HUES64 (cell line): ENCODE data around the gene GRK1.
A peak's percentile ranks its signal among the peaks of the same experiment; 100 is the strongest.
"Not testable (repeated sequence)": the region's sequence is repeated elsewhere in the genome, so short reads cannot be mapped to it uniquely, and the experiment has no call there.

Source experiments
- H3K27ac ChIP-seq: 2 replicates; pipeline ENCODE4 v1.7.0; 2013; ENCODE audit warnings: low read depth, low read length, inconsistent platforms
- H3K27me3 ChIP-seq: 2 replicates; pipeline ENCODE4 v1.6.1; 2013; ENCODE audit warnings: mild to moderate bottlenecking, low read length; ENCODE audit not compliant: insufficient read depth
- H3K36me3 ChIP-seq: 2 replicates; pipeline ENCODE4 v1.6.1; 2013; ENCODE audit warnings: mild to moderate bottlenecking, low read length; ENCODE audit not compliant: insufficient read depth
- H3K4me1 ChIP-seq: 2 replicates; pipeline ENCODE4 v1.6.1; 2013; ENCODE audit warnings: mild to moderate bottlenecking, low read length, moderate library complexity; ENCODE audit not compliant: insufficient read depth
- H3K4me3 ChIP-seq: 2 replicates; pipeline ENCODE4 v1.5.1; 2013; ENCODE audit warnings: mild to moderate bottlenecking, low read length, moderate library complexity
- H3K9ac ChIP-seq: 2 replicates; pipeline ENCODE4 v1.6.1; 2013; ENCODE audit warnings: mild to moderate bottlenecking, low read depth, low read length
- H3K9me3 ChIP-seq: 2 replicates; pipeline ENCODE4 v1.6.1; 2013; ENCODE audit warnings: low read depth, low read length; ENCODE audit not compliant: insufficient read depth
- WGBS: fragments of 150-250, 120-280 bp; methylation state at CpG from one replicate; pipeline ENCODE4 v1.1.7; 2013; ENCODE audit warnings: missing lambda C conversion rate; 5-methylcytosine and 5-hydroxymethylcytosine counted together

Gene GRK1

DNA sequence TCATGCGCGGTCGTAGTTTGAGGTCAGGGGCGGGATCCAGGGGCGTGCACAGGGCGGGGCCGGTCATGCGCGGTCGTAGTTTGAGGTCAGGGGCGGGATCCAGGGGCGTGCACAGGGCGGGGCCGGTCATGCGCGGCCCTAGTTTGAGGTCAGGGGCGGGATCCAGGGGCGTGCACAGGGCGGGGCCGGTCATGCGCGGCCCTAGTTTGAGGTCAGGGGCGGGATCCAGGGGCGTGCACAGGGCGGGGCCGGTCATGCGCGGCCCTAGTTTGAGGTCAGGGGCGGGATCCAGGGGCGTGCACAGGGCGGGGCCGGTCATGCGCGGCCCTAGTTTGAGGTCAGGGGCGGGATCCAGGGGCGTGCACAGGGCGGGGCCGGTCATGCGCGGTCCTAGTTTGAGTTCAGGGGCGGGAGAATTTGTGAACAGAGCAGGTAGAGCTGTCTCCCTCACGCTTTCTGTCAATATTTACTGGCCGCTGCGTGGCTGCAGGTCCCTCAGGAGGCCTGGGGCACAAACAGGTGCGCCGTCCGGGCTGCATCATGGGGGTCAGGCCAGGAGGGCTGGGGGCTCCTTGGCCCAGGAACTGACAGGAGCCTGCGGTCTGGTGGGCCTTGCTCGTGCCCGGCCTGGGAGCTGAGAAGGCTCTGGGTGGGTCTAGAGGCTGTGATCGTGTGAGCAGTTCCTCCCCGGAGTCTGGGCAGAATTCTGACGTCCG, 59.2 kb downstream of the GRK1 start:
- H3K4me1 ChIP-seq, H3K9me3 ChIP-seq, H3K36me3 ChIP-seq, H3K9ac ChIP-seq, H3K27me3 ChIP-seq: not testable (repeated sequence)
- H3K4me3 ChIP-seq: peak overlapping the region; percentile 47
- H3K27ac ChIP-seq: peak overlapping the region; percentile 37; the same call in 1 of the 2 replicates
- WGBS: 44% methylated on average over 21 of the region's 54 CpGs

DNA sequence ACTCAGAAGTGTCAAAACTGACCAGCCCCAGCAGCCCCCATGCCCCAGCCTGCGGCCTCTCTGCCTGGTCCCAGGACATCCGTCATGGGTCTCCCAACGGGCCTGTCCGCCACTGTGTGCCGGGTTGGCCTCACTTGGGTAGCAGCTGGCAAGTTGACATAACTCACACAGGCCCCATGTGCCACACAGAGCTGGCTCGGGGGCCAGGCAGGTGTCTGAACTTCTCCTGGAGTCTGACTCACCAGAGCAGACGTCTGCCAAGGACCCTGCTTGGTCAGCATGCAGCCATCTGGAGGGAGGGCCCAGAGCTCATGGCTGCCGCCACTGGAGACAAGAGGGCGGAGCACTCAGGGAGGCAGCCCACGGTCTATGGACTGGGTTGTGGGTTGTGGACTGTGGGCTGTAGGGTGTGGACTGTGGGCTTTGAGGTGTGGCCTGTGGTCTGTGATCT, 60.0 kb downstream of the GRK1 start:
- no peak overlapping the region for H3K27ac ChIP-seq
- H3K9me3 ChIP-seq: no peaks in the 10 kb centered on the region
- H3K36me3 ChIP-seq: no peaks in the 10 kb centered on the region
- WGBS: 88% methylated on average over 10 of the region's 10 CpGs
- no peak overlapping the region for H3K9ac ChIP-seq
- no peaks in the 10 kb centered on the region for H3K4me1 ChIP-seq
- H3K27me3 ChIP-seq: no peaks in the 10 kb centered on the region
- peak overlapping the region; percentile 47; the same call in 1 of the 2 replicates for H3K4me3 ChIP-seq

- H3K27ac ChIP-seq: no peak overlapping the region
- H3K4me1 ChIP-seq: no peaks in the 10 kb centered on the region
- H3K4me3 ChIP-seq: no peak overlapping the region
- no peak overlapping the region for H3K9ac ChIP-seq
- 94% methylated on average over 16 of the region's 16 CpGs for WGBS
- H3K9me3 ChIP-seq: peaks cover 4% of the 10 kb centered on the region; the same call in 1 of the 2 replicates
- no peaks in the 10 kb centered on the region for H3K36me3 ChIP-seq
- no peaks in the 10 kb centered on the region for H3K27me3 ChIP-seq
These were observed 61.6 kb downstream of the GRK1 start for GRCh38 chr13:113728571-113729054.

GRCh38 chr13:113729187-113730019, 62.4 kb downstream of the GRK1 start:
- WGBS: 90% methylated on average over 34 of the region's 34 CpGs
- Histone ChIP-seq H3K9me3 (peaks cover 4% of the 10 kb centered on the region; the same call in 1 of the 2 replicates), H3K27me3 (no peaks in the 10 kb centered on the region), H3K9ac (no peak overlapping the region), H3K4me1 (no peaks in the 10 kb centered on the region), H3K4me3 (no peak overlapping the region), H3K36me3 (no peaks in the 10 kb centered on the region), H3K27ac (no peak overlapping the region)

GRCh38 chr13:113730258-113730691, 63.3 kb downstream of the GRK1 start:
- Histone ChIP-seq H3K9me3 (peaks cover 4% of the 10 kb centered on the region; the same call in 1 of the 2 replicates), H3K27ac (no peak overlapping the region), H3K4me1 (no peaks in the 10 kb centered on the region), H3K36me3 (no peaks in the 10 kb centered on the region), H3K27me3 (no peaks in the 10 kb centered on the region), H3K9ac (no peak overlapping the region), H3K4me3 (no peak overlapping the region)
- 88% methylated on average over 21 of the region's 21 CpGs for WGBS

DNA sequence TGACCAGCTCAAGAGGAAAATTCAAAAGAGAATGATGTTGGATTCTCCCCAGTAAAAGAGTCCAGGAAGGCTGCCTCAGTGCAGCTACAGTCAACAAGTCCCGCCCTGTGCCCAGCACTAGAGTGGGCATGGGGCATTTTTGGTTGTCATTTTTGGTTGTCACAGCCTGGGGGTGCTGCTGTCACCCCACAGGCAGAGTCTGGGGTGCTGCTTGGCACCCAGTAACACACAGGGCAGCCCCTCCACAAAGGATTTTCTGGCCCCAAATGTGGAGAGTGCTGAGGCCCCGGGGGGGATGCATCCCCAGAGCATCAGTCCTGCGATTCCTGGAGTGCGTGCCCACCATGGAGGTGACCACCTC, 63.8 kb downstream of the GRK1 start:
- H3K36me3 ChIP-seq: no peaks in the 10 kb centered on the region
- peaks cover 4% of the 10 kb centered on the region; the same call in 1 of the 2 replicates for H3K9me3 ChIP-seq
- no peaks in the 10 kb centered on the region for H3K4me1 ChIP-seq
- H3K4me3 ChIP-seq: no peak overlapping the region
- no peak overlapping the region for H3K27ac ChIP-seq
- 94% methylated on average over 4 of the region's 4 CpGs for WGBS
- no peaks in the 10 kb centered on the region for H3K27me3 ChIP-seq
- no peak overlapping the region for H3K9ac ChIP-seq

DNA sequence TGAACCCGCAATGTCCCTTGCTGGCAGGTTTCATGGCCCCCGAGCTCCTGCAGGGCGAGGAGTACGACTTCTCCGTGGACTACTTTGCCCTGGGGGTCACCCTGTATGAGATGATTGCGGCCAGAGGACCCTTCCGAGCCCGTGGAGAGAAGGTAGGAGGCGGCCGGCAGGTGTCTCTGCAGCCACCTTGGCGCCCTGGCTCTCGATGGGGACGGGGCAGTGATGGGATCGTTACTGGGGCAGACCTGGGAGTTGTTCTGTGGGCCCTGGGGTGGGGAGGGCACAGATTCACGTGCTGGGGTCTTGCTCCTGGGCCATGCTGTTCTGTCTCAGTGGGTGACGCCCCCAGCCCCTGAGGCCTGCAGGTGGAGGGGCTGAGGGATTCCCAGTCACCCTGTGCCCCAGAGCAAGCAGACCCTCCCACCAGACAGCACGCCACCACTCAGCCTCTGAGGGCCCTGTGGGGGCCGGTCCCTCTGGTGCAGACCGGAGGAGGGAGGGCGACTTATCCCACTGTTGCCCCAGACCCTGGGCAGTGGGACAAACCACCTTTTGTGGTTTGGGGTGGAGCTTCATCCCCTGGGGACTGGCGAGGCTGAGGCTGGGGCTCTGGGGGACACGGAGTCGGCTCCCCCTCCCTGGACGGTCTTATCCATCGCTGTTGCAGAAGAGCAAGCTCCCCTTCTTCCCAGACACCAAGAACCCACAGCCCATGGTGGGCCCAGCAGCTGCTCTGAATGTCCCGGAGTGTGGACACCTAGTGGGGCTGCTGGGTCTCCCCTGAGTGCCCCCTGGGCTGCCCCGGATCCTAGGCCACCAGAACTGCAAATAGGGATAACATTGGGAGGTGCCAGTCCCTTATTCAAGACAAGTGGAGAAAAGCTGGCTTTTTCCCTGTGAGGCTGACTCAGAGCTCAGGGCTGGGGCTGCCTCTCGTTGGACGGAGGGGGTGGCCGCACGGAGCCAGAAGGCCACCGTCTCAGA, 64.5 kb downstream of the GRK1 start:
- H3K27ac ChIP-seq: no peak overlapping the region
- no peaks in the 10 kb centered on the region for H3K4me1 ChIP-seq
- no peaks in the 10 kb centered on the region for H3K27me3 ChIP-seq
- H3K9ac ChIP-seq: no peak overlapping the region
- WGBS: 89% methylated on average over 32 of the region's 32 CpGs
- no peak overlapping the region for H3K4me3 ChIP-seq
- H3K9me3 ChIP-seq: peaks cover 4% of the 10 kb centered on the region; the same call in 1 of the 2 replicates
- H3K36me3 ChIP-seq: no peaks in the 10 kb centered on the region

DNA sequence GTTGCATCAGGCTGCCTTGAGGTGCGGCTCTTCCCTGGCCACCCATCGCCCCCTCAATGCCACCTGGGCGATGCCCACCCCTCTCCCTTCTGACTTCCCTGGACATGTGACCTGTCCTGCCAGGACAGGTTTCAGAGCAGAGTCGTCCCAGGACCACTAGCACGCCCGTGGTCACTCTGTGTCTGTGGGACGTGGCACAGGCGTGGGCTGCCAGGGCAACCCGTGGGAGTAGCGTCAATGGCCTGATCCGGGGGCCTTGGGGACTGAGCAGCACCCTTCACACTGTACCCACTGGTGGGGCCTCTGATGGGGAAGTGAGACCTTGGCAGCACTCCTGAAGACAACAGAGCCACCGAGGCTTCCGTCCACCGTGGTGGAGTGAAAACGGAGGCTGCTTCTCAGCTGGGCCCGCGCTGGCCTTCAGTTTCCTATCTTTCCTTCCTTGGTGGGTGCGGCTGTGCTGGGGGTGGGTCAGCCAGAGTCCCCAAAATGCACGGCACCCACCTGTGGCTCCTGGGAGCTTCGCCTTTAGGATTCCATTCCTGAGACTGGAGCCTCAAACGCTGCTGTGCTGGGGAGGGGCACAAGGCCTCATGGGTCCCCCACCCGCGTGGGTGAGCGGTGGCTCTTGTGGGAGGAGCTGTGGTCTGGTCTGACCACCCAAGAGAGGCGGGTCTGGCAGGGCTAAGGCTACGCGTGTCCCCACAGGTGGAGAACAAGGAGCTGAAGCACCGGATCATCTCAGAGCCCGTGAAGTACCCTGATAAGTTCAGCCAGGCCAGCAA, 65.3 kb downstream of the GRK1 start:
- no peaks in the 10 kb centered on the region for H3K27me3 ChIP-seq

GRCh38 chr13:113732961-113733950, 66.2 kb downstream of the GRK1 start:
- H3K9ac ChIP-seq: no peak overlapping the region
- peaks cover 4% of the 10 kb centered on the region; the same call in 1 of the 2 replicates for H3K9me3 ChIP-seq
- no peaks in the 10 kb centered on the region for H3K4me1 ChIP-seq
- 87% methylated on average over 53 of the region's 55 CpGs for WGBS
- no peaks in the 10 kb centered on the region for H3K36me3 ChIP-seq
- no peaks in the 10 kb centered on the region for H3K27me3 ChIP-seq
- H3K4me3 ChIP-seq: no peak overlapping the region
- no peak overlapping the region for H3K27ac ChIP-seq

More for the DNA sequence above, 65.3 kb downstream of the GRK1 start:
- no peak overlapping the region for H3K9ac ChIP-seq
- no peaks in the 10 kb centered on the region for H3K36me3 ChIP-seq
- peaks cover 4% of the 10 kb centered on the region; the same call in 1 of the 2 replicates for H3K9me3 ChIP-seq
- no peak overlapping the region for H3K27ac ChIP-seq
- no peak overlapping the region for H3K4me3 ChIP-seq
- WGBS: 93% methylated on average over 29 of the region's 29 CpGs
- no peaks in the 10 kb centered on the region for H3K4me1 ChIP-seq
